Left lung (tissue), 10 donors: ENCODE results near the gene MAS1L. TPM values are rescaled to one million over a fixed set of nuclear protein-coding genes. Genes with fewer than 3 reads are reported as not detected.

Experiments used
- ATAC-seq: fragments of 200-7000 bp; cut with Tn5 transposase; one replicate; pipeline ENCODE4 v1.9.1; 2020; ENCODE audit warnings: moderate library complexity
- DNase-seq, 4 donors: peaks; one replicate each; pipeline ENCODE4 v3.0.0-alpha.2; 2013 to 2020
- H3K27ac ChIP-seq, 2 donors: fragments of 200-600 bp; sonication (generic) in 1 of 2; one replicate each; pipeline versions ENCODE4 v1.5.0 to v1.8.0; 2020 to 2021
- H3K27me3 ChIP-seq, 2 donors: fragments of 200-600 bp; sonication (generic) in 1 of 2; one replicate each; pipeline versions ENCODE4 v1.5.0 to v1.8.0; 2020 to 2021
- H3K36me3 ChIP-seq, 2 donors: fragments of 200-600 bp; sonication (generic) in 1 of 2; one replicate each; pipeline versions ENCODE4 v1.5.0 to v1.8.0; 2020 to 2021
- H3K4me1 ChIP-seq, 2 donors: fragments of 200-600 bp; one replicate each; pipeline ENCODE4 v1.8.0; 2021
- H3K4me3 ChIP-seq, 2 donors: fragments of 200-600 bp; sonication (generic) in 1 of 2; one replicate each; pipeline versions ENCODE4 v1.5.0 to v1.8.0; 2020 to 2021; ENCODE audit warnings: mild to moderate bottlenecking in 1 of 2
- H3K9me3 ChIP-seq, 2 donors: fragments of 200-600 bp; sonication (generic) in 1 of 2; one replicate each; pipeline versions ENCODE4 v1.5.0 to v1.8.0; 2020 to 2021
- intact Hi-C, 2 donors: fragments of 100-400 bp; cut with DNase I; formaldehyde crosslinking; loops; one replicate each; pipeline versions ENCODE4 v1.11.2 to v1.14.2; 2022
- polyA plus RNA-seq, 6 donors: library from polyadenylated mRNA; unstranded; fragments of 120-200 nt; gene quantifications; one replicate each; pipeline ENCODE4 v1.2.1, GENCODE V29; 2013; ENCODE audit not compliant: insufficient read length in 6 of 6
- total RNA-seq, 2 donors: library from RNA; stranded (reverse); fragmentation: NEBNext Ultra II Directional; extraction: Animal tissue kit (Norgen Biotek cat#: 25700); gene quantifications; one replicate each; pipeline ENCODE4 v1.2.1, GENCODE V29; 2021
- TF ChIP-seq, protein P1 (sequence below), 2 donors: fragments of 200-600 bp; sonication (generic) in 1 of 2; IDR thresholded peaks; one replicate each; pipeline versions ENCODE4 v1.5.0 to v1.8.0; 2021; ENCODE audit warnings: antibody characterized with exemption in 2 of 2
- donor health status: DM: no; HTN: yes; CAD: no.
- donor health status: DM: no; HTN: no; CAD: no.

MAS1L gene
- total and polyA plus RNA-seq, 8 donors, result not detected

DNA sequence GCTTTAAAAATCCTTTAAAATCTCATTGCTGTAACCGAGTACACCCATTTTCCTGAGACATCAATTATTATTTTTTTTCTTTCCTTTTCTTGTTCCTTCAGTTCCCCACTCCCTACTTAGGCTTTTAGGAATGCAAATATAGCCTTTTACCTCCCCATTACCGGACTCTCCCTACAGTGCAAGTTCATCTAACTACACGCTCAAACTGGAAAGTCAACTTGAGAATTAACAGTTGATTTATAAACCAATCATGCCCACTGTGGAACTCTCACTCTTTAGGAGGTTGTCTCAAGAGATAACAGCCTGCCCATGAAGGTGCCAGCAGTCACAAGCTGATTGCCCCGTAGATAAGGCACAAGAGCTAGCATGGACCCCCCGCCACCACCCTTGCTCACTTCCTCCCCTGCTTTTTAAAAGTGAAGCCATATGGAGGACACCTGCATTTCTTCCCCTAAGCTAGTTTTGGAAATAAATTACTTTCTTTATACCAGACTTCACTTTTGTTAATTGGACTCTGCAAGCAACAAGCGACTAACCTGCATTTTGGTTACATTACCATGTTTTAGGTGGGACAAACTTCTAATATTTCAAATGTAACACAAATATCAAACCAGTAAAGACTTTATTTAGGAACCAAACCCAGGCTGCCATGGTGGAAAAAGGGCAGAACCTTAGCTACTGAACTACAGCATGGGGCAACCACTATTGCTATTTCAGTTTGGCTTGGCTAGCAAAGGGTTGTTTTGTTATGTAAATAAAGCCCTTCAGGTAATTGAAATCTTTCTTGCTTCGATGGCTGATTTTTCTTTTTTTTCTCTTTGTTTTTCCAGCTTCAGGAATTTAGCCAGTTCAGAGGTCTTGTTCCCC, 36.9 kb upstream of the MAS1L start:
- ATAC-seq, result no peak
- Histone ChIP-seq H3K9me3 (no peaks in the 10 kb centered on the region), H3K4me1 (no peaks in the 10 kb centered on the region), H3K27me3 (peaks cover 0 to 3% of the 10 kb centered on the region in 2 donors), H3K27ac (no peak overlapping the region), H3K36me3 (no peaks in the 10 kb centered on the region), H3K4me3 (no peak overlapping the region)
- TF ChIP-seq, protein P1, sequence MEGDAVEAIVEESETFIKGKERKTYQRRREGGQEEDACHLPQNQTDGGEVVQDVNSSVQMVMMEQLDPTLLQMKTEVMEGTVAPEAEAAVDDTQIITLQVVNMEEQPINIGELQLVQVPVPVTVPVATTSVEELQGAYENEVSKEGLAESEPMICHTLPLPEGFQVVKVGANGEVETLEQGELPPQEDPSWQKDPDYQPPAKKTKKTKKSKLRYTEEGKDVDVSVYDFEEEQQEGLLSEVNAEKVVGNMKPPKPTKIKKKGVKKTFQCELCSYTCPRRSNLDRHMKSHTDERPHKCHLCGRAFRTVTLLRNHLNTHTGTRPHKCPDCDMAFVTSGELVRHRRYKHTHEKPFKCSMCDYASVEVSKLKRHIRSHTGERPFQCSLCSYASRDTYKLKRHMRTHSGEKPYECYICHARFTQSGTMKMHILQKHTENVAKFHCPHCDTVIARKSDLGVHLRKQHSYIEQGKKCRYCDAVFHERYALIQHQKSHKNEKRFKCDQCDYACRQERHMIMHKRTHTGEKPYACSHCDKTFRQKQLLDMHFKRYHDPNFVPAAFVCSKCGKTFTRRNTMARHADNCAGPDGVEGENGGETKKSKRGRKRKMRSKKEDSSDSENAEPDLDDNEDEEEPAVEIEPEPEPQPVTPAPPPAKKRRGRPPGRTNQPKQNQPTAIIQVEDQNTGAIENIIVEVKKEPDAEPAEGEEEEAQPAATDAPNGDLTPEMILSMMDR (IDR thresholded peaks at IDR 0.05), result no peak
- intact Hi-C loops, result no loop called here
- peak in 1 of 4 donors; percentile 9 for DNase-seq

DNA sequence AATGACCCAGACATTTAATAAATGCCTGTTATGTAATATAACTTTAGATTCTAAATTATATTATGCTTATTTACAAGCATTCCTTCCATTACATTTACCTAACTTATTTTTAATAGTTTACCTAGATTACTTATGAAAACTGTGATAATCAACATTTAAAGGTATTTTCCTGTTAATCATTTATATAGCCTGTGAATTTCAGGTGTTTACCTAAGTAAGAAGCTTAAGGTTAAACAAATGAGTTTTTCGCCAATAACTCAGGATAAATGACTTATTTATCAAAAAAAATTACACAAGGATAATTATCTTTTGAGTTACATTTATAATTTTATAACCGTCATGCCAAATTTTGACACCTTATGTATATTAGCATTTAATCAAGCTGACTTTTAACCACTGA, 36.3 kb upstream of the MAS1L start:
- intact Hi-C loops, result no loop called here
- H3K4me3 ChIP-seq, result no peak overlapping the region
- ATAC-seq (no peak), DNase-seq (no peak)
- H3K9me3 ChIP-seq, result no peaks in the 10 kb centered on the region
- no peaks in the 10 kb centered on the region for H3K36me3 ChIP-seq
- H3K4me1 ChIP-seq, result no peaks in the 10 kb centered on the region
- H3K27me3 ChIP-seq, result peaks cover 0 to 3% of the 10 kb centered on the region in 2 donors
- H3K27ac ChIP-seq, result no peak overlapping the region
- TF ChIP-seq, protein P1 (IDR thresholded peaks at IDR 0.05), result no peak

DNA sequence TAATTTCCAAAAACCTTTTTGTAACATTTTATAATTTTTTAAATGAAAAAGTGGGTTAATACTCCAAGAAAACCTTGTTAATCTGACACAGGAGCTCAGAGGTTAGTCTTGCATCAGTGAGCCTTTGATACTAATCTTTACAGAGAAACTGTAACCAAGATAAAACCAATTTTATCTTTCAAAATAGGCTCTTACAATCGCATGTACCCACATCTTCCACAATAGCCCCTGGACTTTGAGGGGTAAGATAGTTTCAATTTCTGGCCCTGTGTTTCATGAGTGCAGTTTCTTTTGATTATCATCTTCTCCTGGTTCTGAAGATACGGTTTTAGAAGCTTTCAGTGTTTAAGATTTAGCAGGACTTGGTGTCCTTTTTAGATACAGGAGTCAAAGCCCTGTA, 34.5 kb upstream of the MAS1L start:
- Histone ChIP-seq H3K9me3 (no peaks in the 10 kb centered on the region), H3K27ac (no peak overlapping the region), H3K4me3 (no peak overlapping the region), H3K4me1 (no peaks in the 10 kb centered on the region), H3K36me3 (no peaks in the 10 kb centered on the region), H3K27me3 (peaks cover 0 to 3% of the 10 kb centered on the region in 2 donors)
- TF ChIP-seq, protein P1 (IDR thresholded peaks at IDR 0.05), result no peak
- intact Hi-C loops, result no loop called here
- no peak for DNase-seq
- ATAC-seq, result no peak

DNA sequence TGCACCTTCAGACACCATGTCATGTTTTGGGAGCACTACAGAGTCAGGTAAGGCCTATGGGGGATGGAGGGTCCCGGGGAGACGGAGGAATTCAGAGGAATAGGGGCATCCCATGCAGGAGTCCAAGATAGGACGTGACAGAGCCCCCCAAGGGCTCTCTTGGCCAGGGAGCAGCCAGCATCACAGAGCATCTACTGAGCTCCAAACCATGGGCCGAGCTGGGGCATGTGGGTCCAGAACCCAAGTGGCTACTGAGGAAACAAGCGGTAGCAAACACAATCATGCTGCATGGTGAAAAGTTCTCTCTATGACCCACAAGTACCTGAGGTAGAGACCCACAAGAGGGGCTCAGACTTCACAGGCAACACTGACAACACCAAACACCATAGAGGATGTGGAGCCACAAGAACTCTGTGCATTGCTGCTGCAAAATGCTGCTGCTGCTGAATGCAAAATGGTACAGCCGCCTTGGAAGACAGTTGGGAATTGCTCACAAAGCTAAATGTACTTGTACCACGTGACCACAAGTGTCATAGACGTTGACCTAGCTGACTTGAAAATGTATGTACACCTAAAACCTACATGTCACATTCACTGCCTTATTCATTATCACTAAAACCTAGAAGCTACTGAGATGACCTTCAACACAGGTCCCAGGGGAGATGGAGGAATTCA, 33.4 kb upstream of the MAS1L start:
- H3K9me3 ChIP-seq, result no peaks in the 10 kb centered on the region
- ATAC-seq (no peak), DNase-seq (no peak)
- H3K27ac ChIP-seq, result no peak overlapping the region
- intact Hi-C loops, result no loop called here
- H3K4me1 ChIP-seq, result no peaks in the 10 kb centered on the region
- peaks cover 0 to 3% of the 10 kb centered on the region in 2 donors for H3K27me3 ChIP-seq
- H3K36me3 ChIP-seq, result no peaks in the 10 kb centered on the region
- TF ChIP-seq, protein P1 (IDR thresholded peaks at IDR 0.05), result no peak
- H3K4me3 ChIP-seq, result no peak overlapping the region

DNA sequence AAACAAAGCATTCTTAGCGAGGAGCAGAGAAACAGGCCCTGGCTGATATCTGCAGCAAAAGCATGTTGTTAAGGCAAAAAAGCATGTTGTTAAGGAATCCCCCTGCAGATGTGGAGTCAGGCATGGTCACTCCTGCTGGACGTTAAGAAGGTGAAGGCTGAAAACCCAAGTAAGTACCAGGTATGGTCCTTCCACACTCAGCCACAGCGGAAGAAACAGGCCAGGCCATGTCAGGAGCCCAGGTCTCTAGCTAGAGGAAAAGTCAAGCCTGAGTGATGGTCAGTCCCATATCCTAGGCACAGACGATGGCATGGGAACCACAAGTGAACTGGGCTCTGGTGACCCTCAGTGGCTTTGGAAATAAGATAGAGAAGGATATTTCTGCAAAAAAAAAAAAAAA, 32.5 kb upstream of the MAS1L start:
- TF ChIP-seq, protein P1 (IDR thresholded peaks at IDR 0.05), result no peak
- ATAC-seq (no peak), DNase-seq (no peak)
- Histone ChIP-seq H3K27ac (no peak overlapping the region), H3K36me3 (no peaks in the 10 kb centered on the region), H3K4me3 (no peak overlapping the region), H3K27me3 (peaks cover 0 to 3% of the 10 kb centered on the region in 2 donors), H3K4me1 (no peaks in the 10 kb centered on the region), H3K9me3 (no peaks in the 10 kb centered on the region)
- intact Hi-C loops, result no loop called here
